ENCODE data around the gene ZNF385B.

ZNF385B gene

DNA sequence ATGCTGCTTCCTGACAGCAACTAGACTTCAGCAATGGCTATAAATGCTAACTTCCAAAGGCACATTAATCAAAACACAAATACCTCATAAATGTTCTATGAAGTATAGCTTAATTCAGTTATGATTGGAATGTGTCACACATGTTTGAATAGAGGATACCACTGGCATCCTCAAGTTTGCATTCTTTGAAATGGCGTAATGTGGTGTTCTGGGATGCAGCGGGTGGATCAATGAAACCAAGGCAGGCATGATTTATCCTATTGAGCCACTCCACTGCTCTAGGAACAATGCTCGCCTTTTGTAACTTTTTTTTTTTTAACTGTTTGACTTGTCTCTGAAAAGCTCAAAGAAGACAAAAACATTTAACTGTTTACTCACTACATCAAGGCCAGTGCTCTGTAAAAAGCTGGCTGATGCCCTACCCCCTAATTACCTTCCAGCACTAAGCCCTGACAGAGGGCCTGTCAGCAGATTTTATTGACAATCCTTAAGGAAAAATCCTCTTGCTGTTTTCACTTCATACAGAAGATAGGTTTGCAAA lies 318.0 kb downstream of the ZNF385B start:
- no peak for DNase-seq

DNA sequence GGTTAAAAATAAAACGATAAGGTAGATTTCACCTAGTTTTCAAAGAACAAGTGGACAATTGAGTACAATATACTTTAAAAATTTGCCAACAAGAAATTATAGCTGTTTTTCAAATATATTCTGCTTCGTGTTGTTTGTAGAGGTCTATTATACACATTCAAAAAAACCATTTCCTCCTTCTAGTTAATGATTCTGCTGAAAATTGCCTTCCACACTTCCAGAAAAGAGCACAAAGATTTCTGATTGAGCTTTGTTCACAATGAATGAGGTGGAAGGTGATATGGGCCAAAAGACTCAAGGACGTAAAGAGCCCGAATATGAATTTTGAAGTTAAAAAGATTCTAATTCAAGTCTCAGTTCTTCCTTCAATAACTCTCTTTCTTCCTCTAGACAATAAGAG lies 319.8 kb downstream of the ZNF385B start:
- DNase-seq: no peak

DNA sequence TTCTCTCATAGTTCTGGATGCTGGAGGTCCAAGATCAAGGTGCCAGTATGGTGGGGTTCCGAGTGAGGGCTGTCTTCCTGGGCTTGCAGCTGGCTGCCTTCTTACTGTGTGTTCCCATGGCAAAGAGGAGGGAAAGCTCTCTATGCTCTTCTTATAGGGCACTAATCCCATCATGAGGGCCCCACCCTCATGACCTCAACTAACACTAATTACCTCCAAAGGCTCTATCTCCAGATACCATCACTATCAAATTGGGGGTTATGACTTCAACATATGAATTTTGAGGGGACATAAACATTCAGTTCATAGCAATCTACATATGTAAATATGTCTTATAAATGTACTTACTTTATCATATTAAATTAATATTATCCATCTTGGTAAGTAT lies 322.3 kb downstream of the ZNF385B start:
- DNase-seq: no peak

DNA sequence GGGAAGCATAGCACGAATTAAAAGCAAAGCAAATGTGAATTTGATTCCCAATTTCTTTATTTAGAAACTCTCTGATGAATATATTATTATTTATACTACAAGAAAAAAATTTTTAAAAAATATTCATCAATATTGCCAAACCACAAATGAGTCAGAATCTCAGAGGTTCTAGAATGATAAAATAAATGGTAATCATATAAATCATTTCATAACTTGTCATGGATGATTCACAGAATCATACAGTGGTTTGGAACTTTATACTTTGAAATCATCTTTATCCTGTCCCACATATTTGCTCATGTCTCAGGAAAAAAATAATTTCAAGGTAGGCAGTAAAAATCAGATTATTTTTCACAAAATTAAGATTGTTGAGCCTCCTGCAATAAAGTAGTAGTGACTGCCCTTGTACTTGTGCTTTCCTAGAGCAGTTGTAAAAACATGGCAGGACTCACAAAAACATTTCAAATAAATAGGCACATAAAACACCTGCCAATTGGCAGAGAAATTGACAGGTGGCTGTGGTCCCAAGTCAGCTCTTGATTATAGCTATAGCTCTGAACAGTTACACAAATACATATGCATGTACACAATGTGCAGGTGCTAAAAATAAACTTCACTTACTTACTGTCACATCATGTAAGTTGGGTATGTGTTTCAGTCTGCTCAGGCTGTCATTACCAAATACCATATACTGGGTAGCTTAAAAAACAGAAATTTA lies 322.8 kb downstream of the ZNF385B start:
- no peak for DNase-seq

DNA sequence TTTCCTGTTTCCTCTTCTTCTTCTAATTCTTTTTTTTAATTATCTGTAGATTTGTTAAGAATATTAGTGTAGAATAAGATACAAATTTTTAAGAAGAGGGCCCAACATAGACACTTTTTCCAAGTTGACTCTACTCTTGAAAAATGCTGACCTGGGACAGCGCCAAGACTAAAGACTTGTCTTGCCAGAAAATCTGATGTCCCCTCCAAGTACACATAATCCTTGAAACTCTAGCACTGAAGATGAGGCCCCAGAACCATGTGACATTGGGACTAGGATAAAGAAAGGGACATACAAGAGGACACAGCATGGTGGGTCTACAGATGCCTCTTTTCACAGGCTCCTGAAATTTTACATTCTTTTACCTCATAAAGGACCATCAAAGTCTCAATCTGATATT lies 325.2 kb downstream of the ZNF385B start:
- no peak for DNase-seq

DNA sequence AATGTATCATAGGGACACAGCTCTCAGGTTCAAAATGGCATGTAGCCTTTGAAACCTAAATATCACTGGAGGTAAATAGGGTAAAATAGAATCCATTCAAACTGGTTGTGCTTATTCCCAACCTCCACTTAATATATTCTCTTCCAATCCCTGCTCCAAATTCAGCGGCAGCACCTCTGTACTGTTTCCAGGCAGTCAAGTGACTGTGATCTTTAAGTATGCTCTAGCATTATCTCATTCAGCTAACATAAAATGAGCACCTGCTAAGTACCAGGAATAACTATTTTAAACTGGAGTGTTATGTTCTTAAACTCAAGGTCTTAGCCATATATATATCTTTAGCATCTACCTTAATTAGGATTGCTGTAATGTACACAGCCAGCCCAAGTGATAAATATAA lies 327.5 kb downstream of the ZNF385B start:
- DNase-seq: no peak

DNA sequence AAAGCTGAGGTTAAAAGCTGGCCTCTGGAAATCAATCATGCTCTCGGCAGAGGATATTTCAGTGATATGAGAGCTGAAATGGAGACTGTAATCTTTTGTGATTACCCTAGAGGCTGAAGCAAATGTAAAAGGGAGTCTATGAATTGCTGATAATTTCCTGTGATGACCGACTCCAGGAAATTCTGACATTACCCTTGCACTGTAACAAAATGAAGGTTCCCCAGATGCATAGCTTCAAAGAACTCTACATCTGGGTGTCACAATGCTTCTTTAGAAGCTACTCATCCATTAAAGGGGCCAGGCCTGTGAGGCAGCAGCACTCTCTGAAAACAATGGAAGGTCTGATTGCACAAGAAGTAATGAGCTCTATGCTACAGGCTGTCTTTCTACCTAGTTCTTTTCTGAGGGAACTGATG lies 328.5 kb downstream of the ZNF385B start:
- DNase-seq: no peak

DNA sequence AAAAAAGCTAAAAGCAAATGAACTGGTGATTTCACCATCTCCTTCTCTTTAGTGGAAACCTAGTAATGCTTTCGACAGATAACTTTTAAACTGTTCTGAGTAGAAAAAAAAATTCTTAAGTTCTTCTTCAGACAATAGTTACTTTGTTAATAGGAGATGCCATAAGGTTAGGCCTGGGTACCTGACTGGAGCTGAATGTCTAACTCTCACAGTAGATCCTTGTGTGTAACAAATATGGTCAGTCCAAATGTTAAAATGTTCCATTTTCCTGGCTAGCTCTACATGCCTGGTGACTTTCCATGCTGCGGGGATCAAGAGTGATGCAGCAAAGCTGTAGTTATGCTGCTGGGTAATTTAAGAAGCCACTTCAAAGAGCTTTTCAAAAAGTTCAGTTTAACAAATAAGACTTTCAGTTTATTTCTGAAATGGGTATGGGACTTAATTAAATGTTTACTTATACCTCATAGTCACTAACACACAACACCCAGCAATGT lies 332.8 kb downstream of the ZNF385B start:
- no peak for DNase-seq

DNA sequence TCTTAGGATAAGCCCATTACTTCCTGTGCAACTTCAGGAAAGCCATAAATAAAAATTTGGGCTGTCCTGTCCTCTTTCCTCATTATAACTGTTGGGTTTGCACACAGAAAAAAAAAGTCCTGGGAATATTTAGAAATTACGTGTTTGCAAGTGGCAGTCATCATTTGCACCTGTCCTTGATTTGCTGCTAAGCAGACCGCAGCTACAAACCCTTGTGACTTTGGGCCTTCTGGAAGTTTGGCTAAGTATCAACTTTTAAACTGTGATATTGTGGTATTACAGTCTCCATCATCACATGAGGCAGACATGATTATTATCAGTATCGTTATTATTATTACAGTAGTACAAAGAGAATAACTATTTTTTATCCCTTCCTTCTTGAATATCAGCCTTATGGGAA lies 336.1 kb downstream of the ZNF385B start:
- DNase-seq: no peak

DNA sequence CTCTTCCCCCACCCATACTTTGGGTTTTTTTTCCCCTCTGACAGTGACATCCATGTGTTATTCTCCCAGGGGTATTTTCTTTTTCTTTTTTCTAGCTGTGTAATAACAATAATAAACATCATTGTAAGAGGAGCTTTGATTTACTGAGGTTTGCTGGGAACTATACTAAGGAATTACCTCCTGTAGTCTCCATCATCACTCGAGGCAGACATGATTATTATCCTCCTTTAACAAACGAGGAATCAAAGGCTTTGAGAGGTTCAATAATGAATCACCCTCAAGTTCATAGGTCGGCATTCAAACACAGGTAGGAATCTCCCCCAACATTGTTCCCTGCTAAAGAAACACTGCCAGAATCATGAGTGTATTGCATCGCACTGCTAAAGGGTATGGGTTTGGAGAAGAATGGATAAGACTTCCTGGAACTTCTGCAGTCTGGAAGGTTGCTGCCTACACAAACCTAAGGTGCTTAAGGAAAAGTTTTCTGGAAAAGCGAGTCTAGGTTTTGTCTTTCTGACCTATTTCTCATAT lies 336.5 kb downstream of the ZNF385B start:
- DNase-seq: no peak

DNA sequence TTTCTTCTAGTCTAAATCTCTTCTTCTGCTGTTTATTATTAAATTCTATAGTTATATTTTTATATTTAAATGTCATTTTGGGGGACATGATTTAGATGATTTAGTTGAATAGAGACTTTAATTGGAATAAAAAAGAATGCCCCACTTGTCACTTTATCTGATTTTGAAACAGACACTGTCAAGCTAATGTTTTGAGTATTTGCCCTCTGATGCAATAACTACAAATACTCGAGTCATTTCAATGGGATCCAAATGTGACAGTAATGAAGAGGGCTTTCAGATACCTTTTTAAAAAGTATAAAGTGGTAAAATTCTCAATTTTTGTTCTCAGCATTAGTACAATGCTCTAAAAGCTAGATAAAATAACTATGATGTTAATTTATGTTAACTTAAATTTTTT lies 339.5 kb downstream of the ZNF385B start:
- no peak for DNase-seq

DNA sequence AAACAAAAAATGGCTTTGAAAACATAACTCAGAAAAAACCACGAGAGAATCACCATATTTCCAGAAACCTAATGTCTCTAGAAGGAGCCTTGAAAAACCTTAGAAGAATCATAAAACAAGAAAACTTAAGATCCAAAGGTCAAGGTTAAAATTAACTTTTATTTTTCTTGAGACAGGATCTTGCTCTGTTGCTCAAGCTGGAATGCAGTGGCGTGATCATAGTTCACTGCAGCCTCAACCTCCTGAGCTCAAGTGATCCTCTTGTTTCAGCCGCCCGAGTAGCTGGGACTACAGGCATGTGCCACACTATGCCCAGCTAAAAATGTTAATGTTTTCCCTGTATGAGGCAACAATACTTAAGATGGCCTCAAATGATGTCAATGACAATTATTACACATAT lies 342.6 kb downstream of the ZNF385B start:
- no peak for DNase-seq

DNA sequence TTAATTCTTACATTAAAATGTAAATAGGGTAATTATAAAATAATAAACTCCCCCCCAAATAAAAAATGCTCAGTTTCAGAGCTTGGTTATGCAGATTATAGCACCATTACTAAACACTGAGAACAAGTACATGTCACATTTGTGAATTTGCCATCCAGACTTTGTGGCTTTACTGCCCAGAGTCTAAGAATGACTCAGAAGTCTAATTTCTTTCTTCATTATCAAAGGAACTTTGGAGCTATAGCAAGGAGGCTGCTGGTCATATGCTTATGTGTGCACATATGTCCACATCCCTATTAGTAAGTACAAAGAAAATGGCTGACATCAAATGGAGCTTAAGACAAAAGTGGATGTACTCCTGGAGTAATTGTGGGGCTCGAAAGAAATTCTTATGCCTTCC lies 348.2 kb downstream of the ZNF385B start:
- no peak for DNase-seq

DNA sequence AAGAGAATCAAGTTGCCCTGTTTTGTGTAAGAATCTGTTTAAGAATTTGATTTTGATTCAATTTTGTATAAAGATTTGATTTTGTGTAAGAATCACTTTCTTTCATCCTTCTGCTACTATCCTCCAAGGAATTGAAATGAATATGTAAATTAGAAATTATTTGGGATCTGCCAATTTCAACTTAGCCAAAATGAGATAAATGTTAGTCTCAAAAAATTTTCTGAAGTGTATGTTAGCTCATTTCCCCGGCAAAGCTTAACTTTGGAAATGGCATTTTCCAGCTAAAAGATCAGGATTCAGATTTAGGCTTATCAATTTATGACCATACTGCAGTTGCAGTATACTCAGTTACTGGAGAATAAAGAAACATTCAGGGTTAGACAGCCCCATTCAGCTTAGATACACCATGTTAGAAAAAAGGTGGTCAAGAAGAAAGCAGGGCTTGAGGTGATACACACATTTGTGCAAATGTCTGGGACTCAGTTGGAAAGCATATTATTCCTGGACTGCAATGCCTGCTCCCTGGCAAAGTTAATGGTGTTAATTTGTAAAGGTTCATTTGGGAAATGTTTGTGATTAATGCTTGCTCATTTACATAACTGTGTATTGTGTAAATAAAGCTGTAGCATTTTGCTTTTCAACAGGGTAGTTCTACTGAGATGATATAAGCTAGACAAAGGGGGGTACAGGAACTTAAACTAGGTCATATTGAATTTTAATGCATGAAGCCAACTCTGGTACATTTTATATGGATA lies 349.0 kb downstream of the ZNF385B start:
- no peak for DNase-seq

DNA sequence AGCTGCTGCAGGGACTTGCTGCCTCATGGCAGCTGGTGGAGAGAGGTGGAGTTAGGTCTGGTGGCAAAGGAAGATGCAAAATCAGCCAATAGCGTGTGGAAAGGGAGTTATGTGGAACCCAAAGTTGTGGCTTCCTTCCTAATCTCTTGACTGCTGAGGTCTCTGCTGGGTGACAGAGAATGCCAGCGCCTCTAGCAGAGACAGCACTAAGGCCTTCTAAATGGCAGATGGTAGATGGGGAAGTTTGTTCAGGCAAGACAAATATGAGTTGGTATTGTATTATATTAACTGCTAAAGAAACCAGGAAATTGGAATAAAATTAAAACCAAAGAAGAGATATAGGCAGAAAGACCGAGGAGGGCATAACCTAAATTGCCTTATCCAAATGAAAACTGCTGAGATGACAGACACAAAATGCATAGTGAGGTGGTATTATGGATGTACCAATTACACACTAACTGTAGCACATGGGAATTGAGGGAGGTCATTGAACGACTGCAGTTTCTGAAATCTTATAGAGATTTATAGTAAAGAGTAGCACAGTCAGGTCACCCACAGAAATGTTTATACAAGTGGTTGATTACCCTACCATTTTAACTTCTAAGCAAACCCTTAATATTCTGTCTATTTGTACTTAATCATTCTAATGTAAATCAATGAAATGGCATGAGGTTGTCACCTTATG lies 350.2 kb downstream of the ZNF385B start:
- no peak for DNase-seq

DNA sequence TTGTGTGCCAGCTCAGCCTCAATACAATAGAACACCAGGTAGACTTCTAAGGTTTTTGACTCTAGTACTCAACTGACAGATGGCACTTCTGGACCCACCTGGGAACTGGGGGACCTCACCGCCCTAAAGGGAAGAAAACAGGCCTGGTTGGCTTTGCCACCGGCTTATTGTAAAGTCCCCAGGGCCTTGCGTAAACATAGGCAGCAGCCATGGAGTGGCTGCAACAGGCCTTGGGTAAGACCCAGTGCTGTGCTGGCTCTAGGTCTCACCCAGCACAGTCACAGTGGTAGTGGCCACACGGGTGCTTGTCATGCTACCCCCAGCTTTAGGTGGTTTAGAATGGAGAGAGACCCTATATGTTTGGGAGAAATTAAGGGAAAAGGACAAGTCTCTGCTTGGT lies 366.1 kb downstream of the ZNF385B start:
- DNase-seq: no peak

DNA sequence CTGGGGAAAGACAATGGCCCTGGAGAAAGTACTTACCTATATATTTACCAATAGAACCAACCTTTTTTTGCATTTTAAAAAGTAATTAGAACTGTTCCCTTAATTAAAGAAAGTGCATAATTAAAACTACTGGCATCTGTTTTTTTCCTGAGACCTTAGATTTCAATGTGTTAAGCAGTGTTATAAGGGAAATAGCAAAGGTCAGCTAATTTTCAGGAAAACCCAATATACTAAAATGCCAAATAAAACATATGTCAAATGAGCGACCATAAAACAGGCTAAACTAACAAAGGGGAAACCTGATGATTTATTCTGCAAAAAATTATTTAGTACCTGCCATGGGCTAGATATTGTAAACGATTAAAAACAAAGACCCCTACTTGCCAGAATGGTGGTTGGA lies 372.8 kb downstream of the ZNF385B start:
- DNase-seq: no peak

DNA sequence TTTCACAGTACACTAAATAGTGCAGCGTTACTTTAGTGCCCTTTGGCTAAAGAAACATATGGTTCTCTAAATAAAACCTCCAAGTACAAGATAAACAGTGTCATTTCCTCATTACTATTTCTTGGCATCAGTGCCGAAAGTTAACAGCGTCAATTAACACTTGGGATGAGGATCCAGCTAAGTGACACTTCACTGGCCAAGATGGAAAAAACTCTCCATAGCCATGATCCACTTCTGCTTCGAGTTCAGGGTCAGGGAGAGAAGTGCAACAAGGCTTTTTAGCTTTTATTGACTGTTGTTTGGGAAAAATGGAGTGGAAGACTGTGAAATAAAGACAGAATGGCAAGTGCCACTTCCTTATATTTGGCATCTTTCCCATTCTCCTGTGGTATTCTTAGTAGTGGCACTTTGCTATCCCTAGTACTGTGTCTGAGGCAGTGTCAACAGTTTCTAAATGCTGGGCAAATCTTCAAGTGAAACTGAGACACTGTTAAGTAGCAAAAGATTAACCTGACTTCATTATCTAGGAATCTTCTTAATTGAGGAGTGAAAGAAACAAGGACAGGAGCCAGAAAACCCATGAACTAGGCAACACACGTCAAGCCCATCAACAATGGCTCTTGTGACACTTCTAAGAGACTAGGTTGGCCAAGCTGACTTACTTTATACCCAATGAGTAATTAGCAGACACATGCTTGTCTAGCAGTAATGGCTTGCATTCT lies 374.2 kb downstream of the ZNF385B start:
- no peak for DNase-seq

DNA sequence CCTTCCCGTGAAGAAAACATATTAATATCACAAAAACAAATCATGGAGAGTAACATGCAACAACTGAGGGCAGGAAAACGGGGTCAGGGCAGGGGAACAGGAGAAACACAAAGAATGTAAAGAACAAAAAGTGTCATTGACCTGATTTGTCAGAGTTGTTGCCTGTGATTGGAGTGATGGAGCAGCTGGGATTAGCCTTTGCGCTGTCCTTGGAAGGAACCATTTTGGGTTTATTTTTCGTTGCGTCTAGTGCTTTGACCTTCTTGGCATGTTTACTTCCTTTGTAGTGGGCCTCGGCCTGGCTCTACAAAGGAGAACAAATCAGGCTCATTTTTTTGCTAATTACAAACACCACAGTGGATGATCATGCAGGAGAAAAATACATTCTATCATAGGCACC lies 378.3 kb downstream of the ZNF385B start:
- no peak for DNase-seq

DNA sequence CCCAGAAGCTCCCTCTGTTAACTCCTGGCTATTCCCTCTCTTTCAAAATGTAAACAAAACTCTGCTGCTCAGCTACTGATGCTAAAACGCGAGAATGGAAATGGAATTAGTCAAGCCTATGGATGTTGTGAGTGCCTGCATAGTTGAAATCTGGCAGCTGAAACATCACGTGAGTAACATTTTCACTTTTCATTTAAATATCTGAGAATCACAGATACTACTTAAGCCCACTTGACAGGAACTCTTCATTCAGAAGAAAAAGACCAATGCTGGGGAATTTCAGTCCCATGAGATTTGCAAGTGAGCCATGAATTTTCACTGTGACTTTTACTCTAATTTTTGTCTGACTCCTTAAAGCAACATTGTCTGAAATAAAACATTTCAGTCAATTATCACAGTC lies 381.5 kb downstream of the ZNF385B start:
- no peak for DNase-seq

DNA sequence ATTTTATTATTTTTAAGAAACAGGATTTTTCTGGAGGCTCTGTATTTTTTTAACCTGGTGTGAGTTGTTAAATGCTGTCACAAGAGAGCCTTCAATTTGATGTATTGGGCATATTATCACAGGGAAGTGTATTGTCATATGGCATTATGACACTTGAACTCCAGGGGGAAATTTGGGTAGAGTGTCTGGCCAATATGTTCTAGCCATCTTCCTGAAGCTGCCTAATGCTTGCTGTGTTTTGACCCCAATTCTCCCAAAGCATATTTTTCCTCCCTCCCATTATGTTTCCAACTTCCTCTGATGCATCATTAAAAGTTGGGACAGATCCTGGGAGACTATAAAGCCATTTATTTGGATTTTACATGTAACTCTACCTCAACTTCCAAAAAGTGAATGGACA lies 382.6 kb downstream of the ZNF385B start:
- no peak for DNase-seq

DNA sequence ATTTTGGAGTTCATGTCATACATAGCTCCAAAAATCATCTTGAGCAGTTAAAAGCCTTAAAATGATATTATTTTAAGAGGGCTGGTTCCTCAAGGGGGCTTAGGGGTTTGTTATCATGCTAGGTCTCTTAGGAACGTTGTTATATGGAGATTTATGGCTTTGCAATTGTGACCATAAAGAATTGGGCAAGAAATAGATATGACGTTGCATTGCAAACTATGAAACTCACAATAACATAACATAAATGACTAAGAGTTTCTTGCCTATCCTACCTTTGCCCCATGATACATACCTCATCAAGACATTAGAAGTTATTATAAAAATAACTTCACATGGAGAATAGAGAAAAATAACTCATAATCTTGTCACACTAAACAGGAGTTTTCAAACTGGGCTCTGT lies 390.4 kb downstream of the ZNF385B start:
- no peak for DNase-seq

DNA sequence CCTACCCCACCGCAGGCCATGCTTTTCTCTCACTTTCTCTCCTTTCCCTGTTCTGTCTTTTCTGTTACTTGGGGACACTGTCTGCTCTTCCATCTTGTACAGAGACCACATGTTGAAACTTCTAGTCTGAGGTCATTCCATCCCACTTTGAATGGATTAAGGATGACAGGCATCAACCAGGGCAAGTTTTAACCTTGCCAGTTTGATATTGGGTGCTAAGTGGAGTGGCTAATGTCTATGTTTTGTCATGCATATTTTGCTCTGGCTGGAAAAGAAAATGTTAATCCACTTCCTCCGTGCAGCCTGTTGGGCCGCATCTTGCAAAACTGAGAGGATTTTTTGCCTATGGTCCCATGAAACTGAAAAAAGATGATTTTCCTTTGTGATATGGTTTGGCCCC lies 391.3 kb downstream of the ZNF385B start:
- no peak for DNase-seq
